CD14-positive monocyte (primary cell): ENCODE results near the gene MAP2K5. TPM values are rescaled to one million over a fixed set of nuclear protein-coding genes. Genes with fewer than 3 reads are reported as not detected.

ENCODE experiments used
- DNase-seq, 3 donors: peaks; one replicate each; pipeline ENCODE4 v3.0.0-alpha.2; 2011 to 2022
- H2AFZ ChIP-seq: 2 replicates; pipeline ENCODE4 v1.6.0; 2012; ENCODE audit warnings: mild to moderate bottlenecking, low read depth, low read length, inconsistent platforms; ENCODE audit not compliant: insufficient read depth, poor library complexity, severe bottlenecking
- H3K27ac ChIP-seq, 2 donors: 1 replicate in 1 of 2; 2 replicates in 1 of 2; pipeline ENCODE4 v1.5.1; 2012 to 2013; ENCODE audit warnings: low read length in 2 of 2, control low read depth in 1 of 2, inconsistent platforms in 1 of 2, low read depth in 1 of 2, mild to moderate bottlenecking in 1 of 2
- H3K27me3 ChIP-seq, 2 donors: one replicate each; pipeline versions ENCODE4 v1.6.0 to v1.6.1; 2011 to 2013; ENCODE audit warnings: low read length in 2 of 2; ENCODE audit not compliant: control insufficient read depth in 2 of 2, insufficient read depth in 2 of 2
- H3K36me3 ChIP-seq, 2 donors: replicated peaks in 1 of 2; 1 replicate in 1 of 2; 2 replicates in 1 of 2; pipeline versions ENCODE4 v1.5.1 to v1.6.1; 2012 to 2013; ENCODE audit warnings: low read length in 2 of 2, control low read depth in 1 of 2, inconsistent platforms in 1 of 2, mild to moderate bottlenecking in 1 of 2; ENCODE audit not compliant: insufficient read depth in 2 of 2, control insufficient read depth in 1 of 2
- H3K4me1 ChIP-seq, 2 donors: 1 replicate in 1 of 2; 2 replicates in 1 of 2; pipeline versions ENCODE4 v1.5.1 to v1.6.1; 2012 to 2013; ENCODE audit warnings: low read length in 2 of 2, control low read depth in 1 of 2, inconsistent platforms in 1 of 2, mild to moderate bottlenecking in 1 of 2, moderate library complexity in 1 of 2; ENCODE audit not compliant: insufficient read depth in 2 of 2, control insufficient read depth in 1 of 2
- H3K4me2 ChIP-seq: replicated peaks from 2 replicates; pipeline ENCODE3; 2012; ENCODE audit warnings: low read length, moderate library complexity, mild to moderate bottlenecking; ENCODE audit not compliant: poor library complexity, severe bottlenecking; ENCODE audit errors: extremely low read depth
- H3K4me3 ChIP-seq, 3 experiments: fragments of 200-600 bp in 1 of 3; sonication (generic) in 1 of 3; replicated peaks in 1 of 3; 1 replicate in 2 of 3; 2 replicates in 1 of 3; pipeline ENCODE4 v1.5.1; 2011 to 2013; ENCODE audit warnings: low read length in 3 of 3, mild to moderate bottlenecking in 3 of 3, control low read depth in 2 of 3, low read depth in 2 of 3, inconsistent platforms in 1 of 3, moderate library complexity in 1 of 3
- H3K79me2 ChIP-seq: 2 replicates; pipeline ENCODE4 v1.6.0; 2012; ENCODE audit warnings: mild to moderate bottlenecking, control low read depth, inconsistent platforms, low read length, moderate library complexity; ENCODE audit not compliant: insufficient read depth
- H3K9ac ChIP-seq: 2 replicates; pipeline ENCODE4 v1.6.0; 2017; ENCODE audit warnings: low read length, mild to moderate bottlenecking; ENCODE audit not compliant: insufficient read depth, poor library complexity, severe bottlenecking
- H3K9me3 ChIP-seq, 2 donors: replicated peaks in 1 of 2; 1 replicate in 1 of 2; 2 replicates in 1 of 2; pipeline versions ENCODE4 v1.5.1 to v1.6.1; 2012 to 2013; ENCODE audit warnings: low read length in 2 of 2, control low read depth in 1 of 2; ENCODE audit not compliant: control insufficient read depth in 1 of 2, insufficient read depth in 1 of 2
- H4K20me1 ChIP-seq: 2 replicates; pipeline ENCODE4 v1.6.0; 2012; ENCODE audit warnings: mild to moderate bottlenecking, low read length, control low read depth, moderate library complexity; ENCODE audit not compliant: insufficient read depth
- H3K27ac Mint-ChIP-seq, 7 donors: one replicate each; pipeline ENCODE4 v1.8.0; 2020; ENCODE audit warnings: mild to moderate bottlenecking in 7 of 7, mixed read lengths in 7 of 7, moderate library complexity in 6 of 7, inconsistent platforms in 2 of 7
- H3K27me3 Mint-ChIP-seq, 3 donors: one replicate each; pipeline ENCODE4 v1.8.0; 2021 to 2022; ENCODE audit warnings: low read depth in 3 of 3, mild to moderate bottlenecking in 3 of 3, mixed read lengths in 3 of 3, moderate library complexity in 3 of 3, inconsistent platforms in 1 of 3
- H3K36me3 Mint-ChIP-seq, 2 donors: one replicate each; pipeline ENCODE4 v1.8.0; 2020; ENCODE audit warnings: mixed read lengths in 2 of 2, inconsistent platforms in 1 of 2, mild to moderate bottlenecking in 1 of 2
- H3K4me1 Mint-ChIP-seq: one replicate; pipeline ENCODE4 v1.8.0; 2020; ENCODE audit warnings: mild to moderate bottlenecking, mixed read lengths
- H3K4me3 Mint-ChIP-seq, 2 donors: one replicate each; pipeline ENCODE4 v1.8.0; 2020; ENCODE audit warnings: mild to moderate bottlenecking in 2 of 2, mixed read lengths in 2 of 2, moderate library complexity in 1 of 2
- H3K9me3 Mint-ChIP-seq, 7 donors: one replicate each; pipeline ENCODE4 v1.8.0; 2020 to 2022; ENCODE audit warnings: mixed read lengths in 7 of 7, mild to moderate bottlenecking in 6 of 7, moderate library complexity in 6 of 7, inconsistent platforms in 2 of 7
- intact Hi-C, 2 donors: fragments of 100-400 bp; cut with micrococcal nuclease; formaldehyde crosslinking; loops; one replicate each; pipeline versions ENCODE4 v1.15.0 to v1.15.1; 2023
- polyA plus RNA-seq, 3 donors: library from polyadenylated mRNA; depleted of rRNA in 1 of 3; unstranded in 2 of 3; stranded (reverse) in 1 of 3; fragments of 300-500 nt in 2 of 3; fragments of >200 nt in 1 of 3; fragmentation: Illumina TruSeq in 2 of 3; gene quantifications; 1 replicate in 2 of 3; 2 replicates in 1 of 3; pipeline ENCODE4 v1.2.3, GENCODE V29; 2012 to 2021
- TF ChIP-seq, protein P1 (sequence below): fragments of 200-600 bp; IDR thresholded peaks from one replicate; pipeline ENCODE4 v1.8.0; 2022; ENCODE audit warnings: antibody characterized with exemption, mild to moderate bottlenecking

Gene MAP2K5
- polyA plus RNA-seq, 3 donors, result 10.2 to 11.3 (median 10.6) TPM

DNA sequence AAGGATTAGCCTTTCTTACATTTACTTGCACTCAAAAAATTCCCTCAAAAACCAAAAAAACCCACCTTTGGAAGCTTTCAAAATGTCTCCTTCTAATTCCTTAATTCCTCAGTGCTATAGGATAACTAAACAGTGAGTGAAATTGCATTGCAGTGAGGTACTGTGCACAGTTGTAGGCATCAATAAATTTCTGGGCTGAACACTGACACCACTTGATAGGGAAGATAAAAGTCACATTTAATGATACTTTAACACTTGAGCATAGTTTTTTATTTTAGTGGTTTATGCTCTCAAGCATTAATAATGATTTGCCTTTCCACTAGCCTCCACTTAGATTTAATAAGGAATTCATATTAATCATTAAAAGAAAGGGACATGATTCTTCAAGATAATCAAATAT, 52.3 kb downstream of the MAP2K5 start:
- peaks cover 39 to 69% of the 10 kb centered on the region in 2 donors for H3K36me3 ChIP-seq
- no peak for DNase-seq
- H3K9ac ChIP-seq, result no peak overlapping the region
- no peak overlapping the region for H3K27ac Mint-ChIP-seq
- intact Hi-C loops, result no loop called here
- TF ChIP-seq, protein P1, sequence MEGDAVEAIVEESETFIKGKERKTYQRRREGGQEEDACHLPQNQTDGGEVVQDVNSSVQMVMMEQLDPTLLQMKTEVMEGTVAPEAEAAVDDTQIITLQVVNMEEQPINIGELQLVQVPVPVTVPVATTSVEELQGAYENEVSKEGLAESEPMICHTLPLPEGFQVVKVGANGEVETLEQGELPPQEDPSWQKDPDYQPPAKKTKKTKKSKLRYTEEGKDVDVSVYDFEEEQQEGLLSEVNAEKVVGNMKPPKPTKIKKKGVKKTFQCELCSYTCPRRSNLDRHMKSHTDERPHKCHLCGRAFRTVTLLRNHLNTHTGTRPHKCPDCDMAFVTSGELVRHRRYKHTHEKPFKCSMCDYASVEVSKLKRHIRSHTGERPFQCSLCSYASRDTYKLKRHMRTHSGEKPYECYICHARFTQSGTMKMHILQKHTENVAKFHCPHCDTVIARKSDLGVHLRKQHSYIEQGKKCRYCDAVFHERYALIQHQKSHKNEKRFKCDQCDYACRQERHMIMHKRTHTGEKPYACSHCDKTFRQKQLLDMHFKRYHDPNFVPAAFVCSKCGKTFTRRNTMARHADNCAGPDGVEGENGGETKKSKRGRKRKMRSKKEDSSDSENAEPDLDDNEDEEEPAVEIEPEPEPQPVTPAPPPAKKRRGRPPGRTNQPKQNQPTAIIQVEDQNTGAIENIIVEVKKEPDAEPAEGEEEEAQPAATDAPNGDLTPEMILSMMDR, result no peak
- peaks cover 48 to 60% of the 10 kb centered on the region in 2 donors for H3K36me3 Mint-ChIP-seq
- no peak overlapping the region for H3K27ac ChIP-seq
- no peak overlapping the region for H3K4me2 ChIP-seq
- H3K27me3 Mint-ChIP-seq, result no peaks in the 10 kb centered on the region
- H3K9me3 ChIP-seq, result no peaks in the 10 kb centered on the region
- no peaks in the 10 kb centered on the region for H3K79me2 ChIP-seq
- peaks cover 0 to 3% (median 0%) of the 10 kb centered on the region in 7 donors for H3K9me3 Mint-ChIP-seq
- H3K4me3 ChIP-seq, result no peak overlapping the region
- H3K4me1 Mint-ChIP-seq, result no peaks in the 10 kb centered on the region
- no peak overlapping the region for H2AFZ ChIP-seq
- H3K4me1 ChIP-seq, result no peaks in the 10 kb centered on the region
- no peak overlapping the region for H3K4me3 Mint-ChIP-seq
- H4K20me1 ChIP-seq, result no peaks in the 10 kb centered on the region
- H3K27me3 ChIP-seq, result no peaks in the 10 kb centered on the region

DNA sequence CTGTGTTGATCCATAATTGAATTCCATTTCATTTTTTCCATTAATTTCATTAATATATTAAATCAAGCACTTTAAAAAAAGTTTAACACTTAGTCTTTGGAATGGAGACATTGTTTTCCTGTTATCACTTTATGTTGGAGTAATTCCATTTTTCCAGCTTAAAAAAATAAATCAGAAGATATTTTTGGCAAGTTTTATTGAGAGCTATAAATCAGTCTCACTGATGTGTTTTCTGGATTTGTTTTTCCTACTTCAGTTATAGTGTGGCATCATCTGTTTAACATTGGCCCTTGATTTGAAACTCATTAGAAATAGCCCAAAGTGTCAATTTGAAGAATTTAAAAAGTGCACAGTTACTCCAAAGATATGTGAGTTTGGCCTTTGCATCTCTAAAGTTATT, 53.1 kb downstream of the MAP2K5 start:
- H3K27me3 Mint-ChIP-seq, result no peaks in the 10 kb centered on the region
- Histone ChIP-seq H3K27me3 (no peaks in the 10 kb centered on the region), H3K79me2 (no peaks in the 10 kb centered on the region), H3K4me3 (no peak overlapping the region), H3K4me2 (no peak overlapping the region), H3K27ac (no peak overlapping the region), H3K9ac (no peak overlapping the region), H3K9me3 (no peaks in the 10 kb centered on the region), H3K4me1 (no peaks in the 10 kb centered on the region), H4K20me1 (no peaks in the 10 kb centered on the region), H3K36me3 (peaks cover 39 to 68% of the 10 kb centered on the region in 2 donors), H2AFZ (no peak overlapping the region)
- H3K27ac Mint-ChIP-seq, result no peak overlapping the region
- DNase-seq, result no peak
- peaks cover 0 to 3% (median 0%) of the 10 kb centered on the region in 7 donors for H3K9me3 Mint-ChIP-seq
- H3K4me1 Mint-ChIP-seq, result no peaks in the 10 kb centered on the region
- TF ChIP-seq, protein P1, result no peak
- intact Hi-C loops, result no loop called here
- H3K4me3 Mint-ChIP-seq, result no peak overlapping the region
- H3K36me3 Mint-ChIP-seq, result peaks cover 50 to 60% of the 10 kb centered on the region in 2 donors
